ENCODE data around the gene ZNF226. TPM values are rescaled to one million over a fixed set of nuclear protein-coding genes. Genes with fewer than 3 reads are reported as not detected.

The ZNF226 gene
- total RNA-seq, 1 experiment from 2014 or later, result 15.3 TPM

- H3K14ac ChIP-seq (ENCODE audit: insufficient read depth, low read length), result no peak overlapping the region
- no peaks in the 10 kb centered on the region for H3K27me3 Mint-ChIP-seq (ENCODE audit: low read depth)
- TF ChIP-seq, protein P1, sequence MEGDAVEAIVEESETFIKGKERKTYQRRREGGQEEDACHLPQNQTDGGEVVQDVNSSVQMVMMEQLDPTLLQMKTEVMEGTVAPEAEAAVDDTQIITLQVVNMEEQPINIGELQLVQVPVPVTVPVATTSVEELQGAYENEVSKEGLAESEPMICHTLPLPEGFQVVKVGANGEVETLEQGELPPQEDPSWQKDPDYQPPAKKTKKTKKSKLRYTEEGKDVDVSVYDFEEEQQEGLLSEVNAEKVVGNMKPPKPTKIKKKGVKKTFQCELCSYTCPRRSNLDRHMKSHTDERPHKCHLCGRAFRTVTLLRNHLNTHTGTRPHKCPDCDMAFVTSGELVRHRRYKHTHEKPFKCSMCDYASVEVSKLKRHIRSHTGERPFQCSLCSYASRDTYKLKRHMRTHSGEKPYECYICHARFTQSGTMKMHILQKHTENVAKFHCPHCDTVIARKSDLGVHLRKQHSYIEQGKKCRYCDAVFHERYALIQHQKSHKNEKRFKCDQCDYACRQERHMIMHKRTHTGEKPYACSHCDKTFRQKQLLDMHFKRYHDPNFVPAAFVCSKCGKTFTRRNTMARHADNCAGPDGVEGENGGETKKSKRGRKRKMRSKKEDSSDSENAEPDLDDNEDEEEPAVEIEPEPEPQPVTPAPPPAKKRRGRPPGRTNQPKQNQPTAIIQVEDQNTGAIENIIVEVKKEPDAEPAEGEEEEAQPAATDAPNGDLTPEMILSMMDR (conservative IDR thresholded peaks at IDR 0.05), result no peak
These were observed 13.4 kb upstream of the ZNF226 start for GRCh38 chr19:44151491-44151890.

More at GRCh38 chr19:44151491-44151890, 13.4 kb upstream of the ZNF226 start:
- no peaks in the 10 kb centered on the region for H3K79me1 ChIP-seq (ENCODE audit: insufficient read depth, low read depth, low read length, poor library complexity, severe bottlenecking)
- no peak overlapping the region for H3T11ph ChIP-seq (ENCODE audit: low read length)
- H3K23ac ChIP-seq (ENCODE audit: insufficient read length, low read depth, low read length), result no peak overlapping the region
- H2BK15ac ChIP-seq (ENCODE audit: low read depth, low read length), result no peak overlapping the region
- no peak overlapping the region for H4K8ac ChIP-seq (replicated peaks; ENCODE audit: insufficient read length, low read depth, low read length)
- no peak overlapping the region for H3K9ac ChIP-seq (ENCODE audit: extremely low read depth, insufficient read length, low read length)
- H2BK120ac ChIP-seq (ENCODE audit: low read depth, low read length, poor library complexity, severe bottlenecking), result no peak overlapping the region
- H3K4me1 Mint-ChIP-seq, result no peaks in the 10 kb centered on the region
- H3K27ac Mint-ChIP-seq, result no peak overlapping the region
- H3K23me2 ChIP-seq (ENCODE audit: insufficient read length, low read depth, low read length, poor library complexity, severe bottlenecking), result no peaks in the 10 kb centered on the region
- no peak for DNase-seq
- no peak overlapping the region for H2BK12ac ChIP-seq (ENCODE audit: insufficient read length, low read depth, low read length)
- no peak overlapping the region for H3K18ac ChIP-seq (ENCODE audit: insufficient read length, low read depth, low read length)
- no peak overlapping the region for H3K27ac ChIP-seq (ENCODE audit: insufficient read length, low read depth, low read length)
- H2BK5ac ChIP-seq (ENCODE audit: insufficient read length, low read length), result no peak overlapping the region
- H3K4ac ChIP-seq (ENCODE audit: low read depth, low read length), result no peak overlapping the region
- peaks cover 52 to 70% (median 68%) of the 10 kb centered on the region in 3 experiments for H3K36me3 Mint-ChIP-seq (ENCODE audit: insufficient read depth in 1 of 3, low read depth in 3 of 3)
- H3K9me3 ChIP-seq (ENCODE audit: control insufficient read depth, low read depth, low read length), result peaks cover 9% of the 10 kb centered on the region
- no peak overlapping the region for H3K56ac ChIP-seq (ENCODE audit: insufficient read length, low read depth, low read length)
- no peaks in the 10 kb centered on the region for H4K20me1 ChIP-seq (ENCODE audit: control insufficient read depth, insufficient read depth, insufficient read length)
- no peaks in the 10 kb centered on the region for H3K27me3 ChIP-seq (ENCODE audit: insufficient read depth, low read length)
- H2AK5ac ChIP-seq (ENCODE audit: insufficient read length, low read length), result no peak overlapping the region
- no peak overlapping the region for H2BK20ac ChIP-seq (ENCODE audit: low read depth, low read length, poor library complexity, severe bottlenecking)
- no CpG with 5 or more reads among the region's 5 CpGs for WGBS (ENCODE audit: extremely low coverage, insufficient read length, low lambda C conversion rate)
- H2AFZ ChIP-seq (ENCODE audit: low read length), result no peak overlapping the region
- no peak overlapping the region for H4K5ac ChIP-seq (ENCODE audit: insufficient read length, low read depth, low read length)
- no peak overlapping the region for H3K4me3 Mint-ChIP-seq
- no peak overlapping the region for H4K91ac ChIP-seq (ENCODE audit: insufficient read length, low read depth, low read length)
- no peaks in the 10 kb centered on the region for H3K79me2 ChIP-seq (ENCODE audit: insufficient read depth, low read length)
- no peaks in the 10 kb centered on the region for H3K4me1 ChIP-seq (ENCODE audit: insufficient read depth, low read length)
- peaks cover 7 to 22% of the 10 kb centered on the region in 2 experiments for H3K9me3 Mint-ChIP-seq
- no peak overlapping the region for H3K4me2 ChIP-seq (ENCODE audit: insufficient read depth, insufficient read length, low read length)

Data from H9 (cell line).